Prostate gland (tissue), 2 donors: Measurements from ENCODE around the gene SREBF2.
A peak's percentile ranks its signal among the peaks of the same experiment; 100 is the strongest.

Experiments used
- POLR2A ChIP-seq: fragments of 450-650 bp; IDR thresholded peaks from one replicate; pipeline ENCODE4 v1.6.1; 2016; ENCODE audit warnings: antibody characterized with exemption, mild to moderate bottlenecking
- TF ChIP-seq, protein P1 (sequence below), 4 experiments: fragments of 200-600 bp in 2 of 4; fragments of 450-650 bp in 2 of 4; sonication (generic) in 2 of 4; IDR thresholded peaks; 1 replicate in 3 of 4; 2 replicates in 1 of 4; pipeline ENCODE4 v1.5.1; 2016 to 2019; ENCODE audit warnings: antibody characterized with exemption in 4 of 4, mild to moderate bottlenecking in 2 of 4, moderate library complexity in 2 of 4

DNA sequence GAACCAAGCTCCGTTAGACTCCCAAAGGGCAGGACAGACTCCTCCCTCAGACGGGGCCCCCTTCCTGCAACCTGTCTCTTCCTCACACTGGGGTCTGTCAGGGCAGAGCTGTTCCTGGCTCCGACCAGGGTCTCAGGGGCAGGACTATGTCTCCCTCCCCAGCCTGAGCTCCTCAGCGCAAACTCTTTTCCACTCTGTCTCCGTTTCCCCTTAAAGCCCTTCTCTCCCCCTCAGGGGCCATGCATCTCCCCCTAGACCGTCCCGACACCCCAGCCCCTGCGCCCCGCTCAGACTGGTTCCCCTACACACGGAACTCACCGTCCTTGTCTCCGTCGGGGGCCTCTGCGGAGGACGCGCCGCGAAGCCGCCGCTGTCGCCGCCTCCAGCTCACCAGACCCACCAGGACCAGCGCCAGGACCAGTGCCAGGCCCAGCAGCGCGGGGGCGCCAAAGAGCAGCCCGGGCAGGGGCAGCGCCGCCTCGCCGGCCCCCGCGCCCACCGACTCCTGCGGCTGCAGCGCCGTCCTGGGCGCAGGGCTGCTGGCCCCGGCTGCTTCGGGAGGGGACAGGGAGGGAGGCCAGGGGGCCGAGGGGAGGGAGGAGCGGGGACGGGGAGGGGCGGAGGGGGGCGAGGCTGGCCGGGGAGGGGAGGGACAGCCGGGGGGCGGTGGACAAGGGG lies 93.0 kb downstream of the SREBF2 start:
- no peak for TF ChIP-seq POLR2A
- TF ChIP-seq, protein P1, sequence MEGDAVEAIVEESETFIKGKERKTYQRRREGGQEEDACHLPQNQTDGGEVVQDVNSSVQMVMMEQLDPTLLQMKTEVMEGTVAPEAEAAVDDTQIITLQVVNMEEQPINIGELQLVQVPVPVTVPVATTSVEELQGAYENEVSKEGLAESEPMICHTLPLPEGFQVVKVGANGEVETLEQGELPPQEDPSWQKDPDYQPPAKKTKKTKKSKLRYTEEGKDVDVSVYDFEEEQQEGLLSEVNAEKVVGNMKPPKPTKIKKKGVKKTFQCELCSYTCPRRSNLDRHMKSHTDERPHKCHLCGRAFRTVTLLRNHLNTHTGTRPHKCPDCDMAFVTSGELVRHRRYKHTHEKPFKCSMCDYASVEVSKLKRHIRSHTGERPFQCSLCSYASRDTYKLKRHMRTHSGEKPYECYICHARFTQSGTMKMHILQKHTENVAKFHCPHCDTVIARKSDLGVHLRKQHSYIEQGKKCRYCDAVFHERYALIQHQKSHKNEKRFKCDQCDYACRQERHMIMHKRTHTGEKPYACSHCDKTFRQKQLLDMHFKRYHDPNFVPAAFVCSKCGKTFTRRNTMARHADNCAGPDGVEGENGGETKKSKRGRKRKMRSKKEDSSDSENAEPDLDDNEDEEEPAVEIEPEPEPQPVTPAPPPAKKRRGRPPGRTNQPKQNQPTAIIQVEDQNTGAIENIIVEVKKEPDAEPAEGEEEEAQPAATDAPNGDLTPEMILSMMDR (IDR thresholded peaks at IDR 0.05) = peak in 3 of 4 experiments; percentile 37 to 80 (median 61)
